ENCODE data around the gene HDAC11. TPM values are rescaled to one million over a fixed set of nuclear protein-coding genes. Genes with fewer than 3 reads are reported as not detected.

The HDAC11 gene
- total and polyA plus RNA-seq, 2 of the 13 experiments (the other 11 are each of a cell fraction or from before 2014, with no cell fraction given) = 13.7 to 33.1 TPM

GRCh38 chr3:13492048-13492447 lies 11.9 kb downstream of the HDAC11 start:
- ATAC-seq = no peak
- Histone ChIP-seq H4K20me1 (ENCODE audit: insufficient read depth, low read length) (no peaks in the 10 kb centered on the region; the same call in 1 of the 2 replicates), H3K4me1 (ENCODE audit: insufficient read depth, low read length) (peaks cover 22% of the 10 kb centered on the region), H3K9ac (ENCODE audit: insufficient read depth, low read depth, low read length) (no peak overlapping the region), H2AFZ (ENCODE audit: low read length) (no peak overlapping the region), H3K79me2 (ENCODE audit: insufficient read depth, low read length) (no peaks in the 10 kb centered on the region), H3K36me3 (replicated peaks in 1 of 2; ENCODE audit: control insufficient read depth in 1 of 2, insufficient read depth in 2 of 2, low read length in 2 of 2) (peaks cover 10% of the 10 kb centered on the region in 2 experiments; a peak in 4 of 5 replicates), H3K9me3 (ENCODE audit: low read length) (no peaks in the 10 kb centered on the region), H3K27ac (ENCODE audit: extremely low read length, insufficient read depth, low read length) (no peak overlapping the region), H3K27me3 (ENCODE audit: control insufficient read depth in 1 of 2, insufficient read depth in 2 of 2, low read length in 2 of 2) (no peaks in the 10 kb centered on the region), H3K4me3 (replicated peaks in 1 of 3; ENCODE audit: insufficient read depth in 1 of 3, low read depth in 2 of 3, low read length in 3 of 3) (no peak overlapping the region), H3K4me2 (ENCODE audit: low read depth, low read length) (no peak overlapping the region)
- in situ Hi-C loops (cut with HindIII; ENCODE audit: extremely low pct_ligation_motif_present, low pct_unique_long_range_greater_than_20kb) (no loop called here), intact Hi-C loops (cut with micrococcal nuclease; ENCODE audit: unreplicated experiment) (no loop called here)
- TF ChIP-seq ZNF773 (CRISPR knock-in tag; IDR thresholded peaks at IDR 0.05; ENCODE audit: borderline replicate concordance) = no peak
- no peak for TF ChIP-seq ZBTB43 (CRISPR knock-in tag; conservative IDR thresholded peaks at IDR 0.05)
- DNase-seq (ENCODE audit: low spot score) = no peak
- POLR2A ChIA-PET = no interaction called here
- BruUV-seq (replicated peaks) = no TSS peak
- CTCF ChIA-PET (ENCODE audit: low intra/inter-chr PET ratio, low total read pairs) = no interaction called here
- 100% methylated on average over 5 of the region's 6 CpGs for WGBS (ENCODE audit: low lambda C conversion rate)
- no peak for FAIRE-seq

- intact Hi-C loops (cut with micrococcal nuclease; ENCODE audit: unreplicated experiment) = no loop called here
Measured at GRCh38 chr3:13492976-13493866, 13.1 kb downstream of the HDAC11 start.

More at GRCh38 chr3:13492976-13493866, 13.1 kb downstream of the HDAC11 start:
- TF ChIP-seq MAF1 (CRISPR knock-in tag; IDR thresholded peaks at IDR 0.05; ENCODE audit: borderline replicate concordance) (no peak), SNAPC2 (CRISPR knock-in tag; IDR thresholded peaks at IDR 0.05) (no peak), ZBTB7B (CRISPR knock-in tag; IDR thresholded peaks at IDR 0.05) (no peak), RELA (CRISPR knock-in tag; IDR thresholded peaks at IDR 0.05) (no peak), THRA (CRISPR knock-in tag; IDR thresholded peaks at IDR 0.05; ENCODE audit: borderline replicate concordance) (no peak), SCMH1 (CRISPR knock-in tag; IDR thresholded peaks at IDR 0.05; ENCODE audit: borderline replicate concordance) (no peak), SALL2 (CRISPR knock-in tag; IDR thresholded peaks at IDR 0.05) (no peak), ZNF615 (CRISPR knock-in tag; IDR thresholded peaks at IDR 0.05; ENCODE audit: borderline replicate concordance) (no peak), FOXJ3 (CRISPR knock-in tag; IDR thresholded peaks at IDR 0.05; ENCODE audit: borderline replicate concordance) (no peak)
- ATAC-seq (no peak), DNase-seq (ENCODE audit: low spot score) (no peak), FAIRE-seq (no peak)
- no peak overlapping the region for H3K4me3 ChIP-seq (replicated peaks in 1 of 3; ENCODE audit: insufficient read depth in 1 of 3, low read depth in 2 of 3, low read length in 3 of 3)
- no peaks in the 10 kb centered on the region for H3K9me3 ChIP-seq (ENCODE audit: low read length)
- no peak overlapping the region for H3K4me2 ChIP-seq (ENCODE audit: low read depth, low read length)
- in situ Hi-C loops (cut with HindIII; ENCODE audit: extremely low pct_ligation_motif_present, low pct_unique_long_range_greater_than_20kb) = no loop called here
- WGBS (ENCODE audit: low lambda C conversion rate) = 96% methylated on average over 7 of the region's 15 CpGs
- H3K27ac ChIP-seq (ENCODE audit: extremely low read length, insufficient read depth, low read length) = no peak overlapping the region
- no TSS peak for BruUV-seq (replicated peaks)
- no peak overlapping the region for H2AFZ ChIP-seq (ENCODE audit: low read length)
- no peaks in the 10 kb centered on the region; the same call in 1 of the 2 replicates for H4K20me1 ChIP-seq (ENCODE audit: insufficient read depth, low read length)
- CTCF ChIA-PET (ENCODE audit: low intra/inter-chr PET ratio, low total read pairs) = interaction anchor here (2.3 to 7.5 kb wide), 2 partner anchors 32 to 156 kb away, joined by 9 to 96 read pairs; no protein-coding TSS in a partner anchor
- POLR2A ChIA-PET = no interaction called here
- peaks cover 10% of the 10 kb centered on the region in 2 experiments; a peak in 4 of 5 replicates for H3K36me3 ChIP-seq (replicated peaks in 1 of 2; ENCODE audit: control insufficient read depth in 1 of 2, insufficient read depth in 2 of 2, low read length in 2 of 2)
- peaks cover 11% of the 10 kb centered on the region; the same call in 1 of the 2 replicates for H3K4me1 ChIP-seq (ENCODE audit: insufficient read depth, low read length)
- no peaks in the 10 kb centered on the region for H3K27me3 ChIP-seq (ENCODE audit: control insufficient read depth in 1 of 2, insufficient read depth in 2 of 2, low read length in 2 of 2)
- H3K79me2 ChIP-seq (ENCODE audit: insufficient read depth, low read length) = no peaks in the 10 kb centered on the region
- H3K9ac ChIP-seq (ENCODE audit: insufficient read depth, low read depth, low read length) = no peak overlapping the region

Data from HepG2 (cell line).